H7 (cell line): ENCODE measurements around the gene TMED10. TPM values are rescaled to one million over a fixed set of nuclear protein-coding genes. Genes with fewer than 3 reads are reported as not detected.

Experiments used
- DNase-seq: peaks from one replicate; pipeline ENCODE4 v3.0.0; 2012
- H3K27me3 ChIP-seq: 2 replicates; pipeline ENCODE4 v1.6.0; 2011; ENCODE audit warnings: mild to moderate bottlenecking, low read length; ENCODE audit not compliant: control insufficient read depth, insufficient read depth
- H3K36me3 ChIP-seq: replicated peaks from 2 replicates; pipeline ENCODE4 v1.5.1; 2011; ENCODE audit warnings: low read length; ENCODE audit not compliant: control insufficient read depth, insufficient read depth
- H3K4me3 ChIP-seq: 2 replicates; pipeline ENCODE4 v1.5.1; 2011; ENCODE audit warnings: low read depth, mild to moderate bottlenecking, control low read depth, low read length, moderate library complexity; ENCODE audit not compliant: insufficient read depth
- total RNA-seq: library from RNA; depleted of rRNA; stranded (reverse); fragments of >200 nt; shearing (Covaris generic); gene quantifications from 2 replicates; pipeline ENCODE4 v1.2.3, GENCODE V29; 2014; rRNA removed

TMED10 gene
- total RNA-seq, 1 experiment from 2014 or later, result 240 TPM

DNA sequence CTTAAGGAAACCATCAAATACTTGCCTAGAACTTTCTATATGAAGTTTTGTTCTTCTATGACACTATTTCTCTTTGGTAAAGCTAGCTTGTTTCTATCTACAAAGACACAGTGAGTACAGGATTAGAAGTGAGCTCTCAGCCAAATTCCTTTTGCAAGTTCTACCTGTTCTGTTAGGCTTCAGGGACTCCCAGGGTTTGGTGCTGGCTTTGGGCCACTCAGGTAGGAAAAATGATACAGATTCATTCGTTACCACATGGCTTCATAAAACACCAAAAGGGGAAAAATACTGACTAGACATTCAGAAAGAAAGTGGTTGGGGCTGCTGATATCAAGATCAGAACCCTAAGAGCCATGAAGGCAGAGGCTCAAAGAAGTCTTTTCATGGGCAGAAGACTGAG is 93.1 kb downstream of the TMED10 start:
- H3K36me3 ChIP-seq, result peaks cover 15% of the 10 kb centered on the region
- H3K4me3 ChIP-seq, result no peak overlapping the region
- DNase-seq, result no peak
- H3K27me3 ChIP-seq, result no peaks in the 10 kb centered on the region

DNA sequence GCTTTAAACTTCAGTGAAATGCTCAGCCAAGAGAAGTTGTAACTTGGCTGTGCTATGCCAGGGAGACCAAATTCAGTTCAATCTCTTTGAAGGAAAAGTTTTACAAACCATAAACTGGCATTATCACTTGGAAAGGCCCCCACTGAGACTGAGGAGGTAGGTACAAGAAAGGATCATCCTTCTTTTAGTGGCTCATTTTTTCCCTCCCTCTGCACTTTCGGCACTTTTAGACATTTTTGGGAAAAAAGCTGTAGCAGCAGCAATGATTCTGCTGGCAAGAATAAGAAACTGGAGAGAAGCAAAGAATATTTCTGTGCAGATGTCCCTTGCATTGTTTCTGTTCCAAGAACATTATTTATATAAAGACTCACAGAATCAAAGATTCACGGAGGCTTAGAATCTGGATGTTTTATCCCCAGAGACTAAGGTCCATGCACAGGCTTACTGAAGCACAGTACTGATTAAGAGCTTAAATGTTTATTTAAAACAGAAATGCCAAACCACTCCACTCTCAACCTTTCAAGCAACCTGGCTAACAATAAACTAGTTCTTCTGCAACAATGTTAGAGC is 94.7 kb downstream of the TMED10 start:
- H3K36me3 ChIP-seq, result peaks cover 7% of the 10 kb centered on the region
- DNase-seq, result no peak
- no peak overlapping the region for H3K4me3 ChIP-seq
- no peaks in the 10 kb centered on the region for H3K27me3 ChIP-seq

Other genes starting within 250 kb of the TMED10 start
- 4.6 and 6.9 TPM in 2 replicates for gene PGF, start 221.0 kb downstream of the TMED10 start, total RNA-seq
- gene EIF2B2, start 173.7 kb downstream of the TMED10 start, total RNA-seq, result 50.5 and 51.8 TPM in 2 replicates
- gene MLH3, start 125.1 kb downstream of the TMED10 start, total RNA-seq, result 13.2 and 21.1 TPM in 2 replicates
- 26.6 and 30.0 TPM in 2 replicates for gene ACYP1, start 112.6 kb downstream of the TMED10 start, total RNA-seq
- 1.3 and 2.7 TPM in 2 replicates for gene ZC2HC1C, start 107.0 kb downstream of the TMED10 start, total RNA-seq
- 23.0 and 38.4 TPM in 2 replicates for gene NEK9, start 49.6 kb downstream of the TMED10 start, total RNA-seq
- 14.2 and 217 TPM in 2 replicates for gene FOS, start 102.2 kb upstream of the TMED10 start, total RNA-seq